Hepatocyte (in vitro differentiated cells): Measurements from ENCODE around the gene SLC22A14. TPM values are rescaled to one million over a fixed set of nuclear protein-coding genes. Genes with fewer than 3 reads are reported as not detected.

ENCODE experiments used
- DNase-seq: peaks from one replicate; pipeline ENCODE4 v3.0.0-alpha.2; 2016; ENCODE audit warnings: low spot score
- H2AFZ ChIP-seq: fragments of 200-600 bp; sonication (generic); 2 replicates; pipeline ENCODE4 v1.6.0; 2016; ENCODE audit warnings: antibody characterized with exemption, mild to moderate bottlenecking
- H3K27ac ChIP-seq: fragments of 200-600 bp; sonication (generic); 2 replicates; pipeline ENCODE4 v1.5.1; 2016; ENCODE audit warnings: mild to moderate bottlenecking
- H3K27me3 ChIP-seq: fragments of 200-600 bp; sonication (generic); 2 replicates; pipeline ENCODE4 v1.6.1; 2016
- H3K36me3 ChIP-seq: fragments of 200-600 bp; sonication (generic); replicated peaks from 2 replicates; pipeline ENCODE4 v1.5.1; 2016; ENCODE audit warnings: low read depth; ENCODE audit not compliant: insufficient read depth
- H3K4me1 ChIP-seq: fragments of 200-600 bp; sonication (generic); 2 replicates; pipeline ENCODE4 v1.5.1; 2016; ENCODE audit warnings: mild to moderate bottlenecking, moderate library complexity; ENCODE audit not compliant: insufficient read depth
- H3K4me2 ChIP-seq: fragments of 200-600 bp; sonication (generic); 2 replicates; pipeline ENCODE4 v1.6.0; 2016
- H3K4me3 ChIP-seq: fragments of 200-600 bp; sonication (generic); 2 replicates; pipeline ENCODE4 v1.5.1; 2016; ENCODE audit warnings: mild to moderate bottlenecking
- H3K79me2 ChIP-seq: fragments of 200-600 bp; sonication (generic); 2 replicates; pipeline ENCODE4 v1.6.0; 2017; ENCODE audit warnings: mild to moderate bottlenecking
- H3K9me2 ChIP-seq: fragments of 200-600 bp; sonication (generic); replicated peaks from 2 replicates; pipeline ENCODE4 v1.6.0; 2017; ENCODE audit warnings: mild to moderate bottlenecking; ENCODE audit not compliant: insufficient read depth
- H3K9me3 ChIP-seq: fragments of 200-600 bp; sonication (generic); 2 replicates; pipeline ENCODE4 v1.5.1; 2016; ENCODE audit warnings: low read depth, mild to moderate bottlenecking
- H4K20me1 ChIP-seq: fragments of 200-600 bp; sonication (generic); 2 replicates; pipeline ENCODE4 v1.6.0; 2016; ENCODE audit warnings: mild to moderate bottlenecking; ENCODE audit not compliant: insufficient read depth, poor library complexity, severe bottlenecking
- CTCF ChIP-seq: fragments of 200-600 bp; sonication (generic); IDR thresholded peaks from 2 replicates; pipeline ENCODE4 v1.5.1; 2016; ENCODE audit warnings: antibody characterized with exemption, mild to moderate bottlenecking; ENCODE audit not compliant: poor library complexity
- EZH2 ChIP-seq: fragments of 200-600 bp; sonication (generic); IDR thresholded peaks from 2 replicates; pipeline ENCODE4 v1.6.1; 2016; ENCODE audit warnings: antibody characterized with exemption, mild to moderate bottlenecking, borderline replicate concordance
- EZH2phosphoT487 ChIP-seq: fragments of 200-600 bp; sonication (generic); IDR thresholded peaks from one replicate; pipeline ENCODE4 v1.6.1; 2018; ENCODE audit warnings: antibody characterized with exemption, mild to moderate bottlenecking, low read depth, moderate library complexity; ENCODE audit not compliant: unreplicated experiment, severe bottlenecking
- WGBS: methylation state at CpG from one replicate; pipeline ENCODE4 v1.1.6; 2016; ENCODE audit warnings: low lambda C conversion rate; ENCODE audit errors: missing lambda C conversion rate; 5-methylcytosine and 5-hydroxymethylcytosine counted together
- polyA plus RNA-seq: library from polyadenylated mRNA; unstranded; fragments of >200 nt; fragmentation: Nextera tagmentation; extraction: Ambion mirVana; gene quantifications from 2 replicates; pipeline ENCODE4 v1.2.1, GENCODE V29; 2016
- total RNA-seq: library from RNA; depleted of rRNA; stranded (reverse); fragments of >200 nt; gene quantifications from 2 replicates; pipeline ENCODE4 v1.2.3, GENCODE V29; 2014

The SLC22A14 gene
- total and polyA plus RNA-seq, 2 experiments from 2014 or later: 0.57 to 0.64 TPM

GRCh38 chr3:38271553-38271952 lies 10.5 kb upstream of the SLC22A14 start:
- no peaks in the 10 kb centered on the region for H4K20me1 ChIP-seq
- no peaks in the 10 kb centered on the region for H3K4me1 ChIP-seq
- WGBS: 93% methylated on average over 5 of the region's 5 CpGs
- no peaks in the 10 kb centered on the region for H3K9me2 ChIP-seq
- H3K4me2 ChIP-seq: no peak overlapping the region
- H3K9me3 ChIP-seq: no peaks in the 10 kb centered on the region
- no peak overlapping the region for H3K4me3 ChIP-seq
- no peak for DNase-seq
- TF ChIP-seq EZH2 (no peak), CTCF (no peak), EZH2phosphoT487 (no peak)
- H3K79me2 ChIP-seq: no peaks in the 10 kb centered on the region
- no peak overlapping the region for H2AFZ ChIP-seq
- H3K27ac ChIP-seq: no peak overlapping the region
- no peaks in the 10 kb centered on the region for H3K36me3 ChIP-seq
- no peaks in the 10 kb centered on the region for H3K27me3 ChIP-seq

- Histone ChIP-seq H3K4me2 (no peak overlapping the region), H3K4me1 (no peaks in the 10 kb centered on the region), H3K9me3 (no peaks in the 10 kb centered on the region), H2AFZ (no peak overlapping the region), H3K27ac (no peak overlapping the region), H3K79me2 (no peaks in the 10 kb centered on the region), H3K27me3 (no peaks in the 10 kb centered on the region), H3K9me2 (no peaks in the 10 kb centered on the region), H4K20me1 (no peaks in the 10 kb centered on the region), H3K36me3 (no peaks in the 10 kb centered on the region), H3K4me3 (no peak overlapping the region)
- TF ChIP-seq EZH2phosphoT487 (no peak), EZH2 (no peak), CTCF (no peak)
- WGBS: 96% methylated on average over 21 of the region's 21 CpGs
- DNase-seq: no peak
Measured at GRCh38 chr3:38274864-38275649, 7.0 kb upstream of the SLC22A14 start.

- Histone ChIP-seq H2AFZ (no peak overlapping the region), H3K4me2 (no peak overlapping the region), H3K27ac (no peak overlapping the region), H3K36me3 (no peaks in the 10 kb centered on the region), H3K9me3 (no peaks in the 10 kb centered on the region), H3K4me3 (no peak overlapping the region), H4K20me1 (no peaks in the 10 kb centered on the region), H3K9me2 (no peaks in the 10 kb centered on the region), H3K4me1 (no peaks in the 10 kb centered on the region), H3K79me2 (no peaks in the 10 kb centered on the region), H3K27me3 (no peaks in the 10 kb centered on the region)
- WGBS: 90% methylated on average over 8 of the region's 8 CpGs
- TF ChIP-seq EZH2phosphoT487: no peak
- TF ChIP-seq EZH2: no peak
- no peak for TF ChIP-seq CTCF
- no peak for DNase-seq
Measured at GRCh38 chr3:38275658-38276057, 6.4 kb upstream of the SLC22A14 start.
